ENCODE results near the gene ZNF318.
"Not testable (repeated sequence)": the region's sequence is repeated elsewhere in the genome, so short reads cannot be mapped to it uniquely, and the experiment has no call there.

The ZNF318 gene

GRCh38 chr6:43380858-43381257 is 11.4 kb upstream of the ZNF318 start:
- not testable (repeated sequence) for DNase-seq

- no peak for DNase-seq
Observed at GRCh38 chr6:43378631-43379030, 9.2 kb upstream of the ZNF318 start.

GRCh38 chr6:43377710-43378229 is 8.3 kb upstream of the ZNF318 start:
- DNase-seq, result no peak

- DNase-seq, result no peak
Observed at GRCh38 chr6:43376551-43376981, 7.1 kb upstream of the ZNF318 start.

- no peak for DNase-seq
Observed at GRCh38 chr6:43375693-43376092, 6.2 kb upstream of the ZNF318 start.

- no peak for DNase-seq
Observed at GRCh38 chr6:43373252-43373875, 3.9 kb upstream of the ZNF318 start.

GRCh38 chr6:43370003-43370580 is 645 bp upstream of the ZNF318 start:
- DNase-seq, result not testable (repeated sequence)

GRCh38 chr6:43368259-43369160 is 937 bp downstream of the ZNF318 start:
- no peak for DNase-seq

- DNase-seq, result peak; percentile 35 to 59
Observed at GRCh38 chr6:43367245-43367984, 2.0 kb downstream of the ZNF318 start.

GRCh38 chr6:43361269-43361668 is 8.2 kb downstream of the ZNF318 start:
- no peak for DNase-seq

- DNase-seq, result no peak
Observed at GRCh38 chr6:43359831-43360230, 9.6 kb downstream of the ZNF318 start.

- no peak for DNase-seq
Observed at GRCh38 chr6:43359381-43359780, 10.1 kb downstream of the ZNF318 start.

GRCh38 chr6:43355862-43356590 is 13.4 kb downstream of the ZNF318 start:
- DNase-seq, result peak; percentile 37 to 42

- DNase-seq, result not testable (repeated sequence)
Observed at GRCh38 chr6:43351951-43352350, 17.5 kb downstream of the ZNF318 start.

GRCh38 chr6:43347444-43347843 is 22.0 kb downstream of the ZNF318 start:
- no peak for DNase-seq

- no peak for DNase-seq
Observed at GRCh38 chr6:43347021-43347420, 22.4 kb downstream of the ZNF318 start.

GRCh38 chr6:43346243-43346642 is 23.2 kb downstream of the ZNF318 start:
- not testable (repeated sequence) for DNase-seq

- DNase-seq, result no peak
Observed at GRCh38 chr6:43339168-43339567, 30.3 kb downstream of the ZNF318 start.

- no peak for DNase-seq
Observed at GRCh38 chr6:43338243-43338642, 31.2 kb downstream of the ZNF318 start.

- no peak for DNase-seq
Observed at GRCh38 chr6:43336382-43336781, 33.1 kb downstream of the ZNF318 start.

- no peak for DNase-seq
Observed at GRCh38 chr6:43335469-43335868, 34.0 kb downstream of the ZNF318 start.

- DNase-seq, result peak; percentile 57 to 69
Observed at GRCh38 chr6:43334466-43335095, 34.9 kb downstream of the ZNF318 start.

Data from AML-193 (cell line).